Measurements from ENCODE around the gene SAE1.
A peak's percentile ranks its signal among the peaks of the same experiment; 100 is the strongest.

The SAE1 gene

GRCh38 chr19:47172666-47173455 lies 42.2 kb downstream of the SAE1 start:
- no peak for DNase-seq

DNA sequence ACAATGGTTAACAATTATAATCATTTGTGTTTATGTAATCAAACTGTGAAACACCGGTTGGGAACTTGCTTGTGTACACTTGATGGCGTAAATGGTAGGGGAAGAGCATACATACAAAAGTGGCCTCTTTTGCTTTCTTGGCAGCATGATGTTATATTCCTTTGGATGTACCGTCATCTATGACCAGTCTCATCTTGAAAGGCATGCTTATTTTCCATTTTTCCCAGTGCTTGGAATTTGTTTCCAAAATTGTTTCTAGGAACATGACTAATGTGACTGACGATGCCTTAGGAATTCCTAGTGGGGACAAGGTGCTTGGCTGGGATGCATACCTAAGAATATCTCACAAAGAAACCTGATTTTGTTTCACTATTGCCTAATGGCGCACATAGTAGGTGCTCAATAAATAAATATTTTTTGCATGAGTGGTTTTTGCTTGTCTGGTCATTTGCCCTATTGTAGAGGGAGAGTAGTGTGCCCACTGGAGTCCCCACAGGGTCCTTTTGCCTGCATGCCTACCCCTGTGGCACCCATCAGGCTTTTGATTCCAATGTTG lies 45.5 kb downstream of the SAE1 start:
- no peak for DNase-seq

DNA sequence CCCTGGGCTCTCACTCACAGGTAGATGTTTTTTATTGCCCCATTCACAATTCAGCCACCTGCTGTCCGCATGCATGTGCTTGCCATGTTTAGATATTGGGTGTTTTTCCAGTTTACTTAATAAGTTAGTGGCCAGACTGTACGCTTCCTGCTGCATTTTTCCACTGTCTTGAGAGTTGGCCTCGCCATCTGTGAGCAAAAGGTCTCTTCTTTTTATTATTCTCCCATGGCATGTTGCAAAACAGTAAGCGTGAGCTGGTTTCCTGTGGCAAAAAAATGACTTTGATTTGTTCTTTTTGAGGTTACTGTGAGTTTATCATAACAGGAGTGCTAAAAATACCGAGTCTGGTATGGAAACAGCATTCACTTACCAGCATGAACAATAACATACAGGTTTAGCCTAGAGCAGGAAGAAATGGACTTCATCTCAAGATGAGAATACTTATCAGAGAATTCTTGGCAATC lies 46.0 kb downstream of the SAE1 start:
- DNase-seq: no peak

- DNase-seq: no peak
Measured at GRCh38 chr19:47179653-47180310, 49.1 kb downstream of the SAE1 start.

DNA sequence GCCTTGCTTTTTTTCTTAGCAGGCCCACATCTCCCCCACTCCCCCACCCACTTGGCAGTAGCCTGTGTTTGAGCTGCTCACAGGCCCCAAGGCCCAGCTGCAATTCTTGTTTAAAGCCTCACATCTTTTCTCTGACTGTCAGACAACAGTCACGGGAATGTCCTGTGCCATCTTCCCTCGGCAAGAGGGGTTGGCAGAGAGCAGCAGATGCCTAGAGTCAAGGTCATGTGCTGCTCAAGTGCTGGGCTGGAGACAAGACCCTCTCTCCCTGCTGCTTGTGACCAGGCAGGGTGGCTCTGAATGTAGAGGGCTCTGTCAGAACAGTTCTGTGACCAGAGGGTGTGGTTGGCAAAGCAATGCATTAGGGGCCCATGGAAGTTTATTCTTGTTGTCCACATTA lies 53.0 kb downstream of the SAE1 start:
- no peak for DNase-seq

- DNase-seq: no peak
Measured at GRCh38 chr19:47186446-47187334, 56.1 kb downstream of the SAE1 start.

GRCh38 chr19:47187335-47187655 lies 56.7 kb downstream of the SAE1 start:
- no peak for DNase-seq

DNA sequence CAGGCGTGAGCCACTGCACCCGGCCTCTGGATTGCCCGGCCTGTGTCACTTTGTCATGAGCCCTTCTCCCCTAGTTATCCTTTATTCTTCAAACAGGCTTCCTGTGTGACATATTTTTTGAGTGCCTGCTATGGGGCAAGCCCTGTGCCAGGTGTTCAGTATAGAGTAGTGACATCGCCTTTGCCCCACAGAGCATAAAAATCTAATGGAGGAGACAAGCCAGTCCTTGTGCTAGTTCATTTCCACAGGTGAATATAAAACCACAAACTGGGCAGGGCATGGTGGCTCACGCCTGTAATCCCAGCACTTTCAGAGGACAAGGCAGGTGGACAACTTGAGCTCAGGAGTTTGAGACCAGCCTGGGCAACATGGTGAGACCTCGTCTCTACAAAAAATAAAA lies 57.2 kb downstream of the SAE1 start:
- no peak for DNase-seq

- no peak for DNase-seq
Measured at GRCh38 chr19:47188507-47189033, 57.9 kb downstream of the SAE1 start.

GRCh38 chr19:47190167-47190727 lies 59.6 kb downstream of the SAE1 start:
- peak; percentile 90 for DNase-seq

- no peak for DNase-seq
Measured at GRCh38 chr19:47195434-47195833, 64.8 kb downstream of the SAE1 start.

- no peak for DNase-seq
Measured at GRCh38 chr19:47197141-47197540, 66.5 kb downstream of the SAE1 start.

GRCh38 chr19:47200530-47200929 lies 69.9 kb downstream of the SAE1 start:
- no peak for DNase-seq

- DNase-seq: no peak
Measured at GRCh38 chr19:47203254-47203653, 72.6 kb downstream of the SAE1 start.

DNA sequence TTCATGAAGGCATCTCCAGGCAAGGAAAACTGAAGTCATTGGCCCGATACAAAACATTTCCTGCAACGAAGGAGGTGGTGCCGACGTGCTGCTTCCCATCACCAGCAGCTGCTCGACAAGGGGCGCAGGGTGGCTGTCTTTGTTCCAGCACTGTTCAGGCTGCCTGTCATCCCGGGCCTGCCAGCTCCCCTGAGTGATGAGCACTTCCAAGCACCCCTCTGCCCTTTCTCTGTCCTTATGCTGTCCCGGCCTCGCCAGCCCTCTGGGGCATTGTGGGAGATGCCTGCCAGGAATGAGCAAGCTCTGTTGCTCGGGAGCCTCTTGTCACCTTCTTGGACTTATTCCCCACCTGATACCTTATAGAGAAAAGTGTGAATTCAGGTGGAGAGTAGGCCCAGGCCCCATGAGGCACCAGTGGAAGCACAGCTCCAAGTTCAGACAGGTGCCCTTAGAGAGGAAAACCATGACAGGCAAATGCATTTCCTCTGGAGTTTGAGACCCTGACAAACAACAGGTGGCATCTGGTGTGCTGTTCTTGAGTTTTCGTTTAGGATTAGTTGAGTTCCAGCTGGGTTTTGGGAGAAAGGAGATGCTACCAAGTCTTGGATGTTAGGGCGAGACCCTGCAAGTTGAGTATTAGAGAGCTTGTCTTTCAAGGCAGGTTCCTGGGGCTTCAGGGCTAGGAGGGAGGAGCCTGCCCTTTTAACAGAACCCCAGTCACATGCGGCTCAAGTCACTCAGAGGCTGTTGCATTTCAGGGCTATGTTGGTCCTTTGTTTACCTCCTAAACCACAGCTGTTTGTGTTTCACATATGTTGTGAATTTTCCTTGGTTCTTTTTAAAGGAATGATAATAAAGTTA lies 78.9 kb downstream of the SAE1 start:
- DNase-seq: no peak

DNA sequence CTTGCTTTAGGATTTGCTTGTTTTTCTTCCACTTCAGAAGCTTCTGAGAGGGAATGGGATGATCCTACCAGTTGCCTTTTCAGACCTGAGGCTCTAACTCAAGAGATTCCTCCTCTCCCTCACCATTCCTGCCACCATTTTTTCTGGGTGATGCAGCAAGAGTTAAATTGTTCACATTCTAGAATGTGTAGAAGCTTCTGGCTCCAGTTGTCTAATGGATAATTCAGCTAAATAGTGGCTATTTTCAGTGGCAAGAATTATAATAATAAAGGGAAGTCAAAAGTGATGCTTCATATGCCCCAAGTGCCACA lies 79.5 kb downstream of the SAE1 start:
- no peak for DNase-seq

- peak; percentile 76 for DNase-seq
Measured at GRCh38 chr19:47210689-47211316, 80.2 kb downstream of the SAE1 start.

GRCh38 chr19:47215581-47215980 lies 84.9 kb downstream of the SAE1 start:
- DNase-seq: no peak

DNA sequence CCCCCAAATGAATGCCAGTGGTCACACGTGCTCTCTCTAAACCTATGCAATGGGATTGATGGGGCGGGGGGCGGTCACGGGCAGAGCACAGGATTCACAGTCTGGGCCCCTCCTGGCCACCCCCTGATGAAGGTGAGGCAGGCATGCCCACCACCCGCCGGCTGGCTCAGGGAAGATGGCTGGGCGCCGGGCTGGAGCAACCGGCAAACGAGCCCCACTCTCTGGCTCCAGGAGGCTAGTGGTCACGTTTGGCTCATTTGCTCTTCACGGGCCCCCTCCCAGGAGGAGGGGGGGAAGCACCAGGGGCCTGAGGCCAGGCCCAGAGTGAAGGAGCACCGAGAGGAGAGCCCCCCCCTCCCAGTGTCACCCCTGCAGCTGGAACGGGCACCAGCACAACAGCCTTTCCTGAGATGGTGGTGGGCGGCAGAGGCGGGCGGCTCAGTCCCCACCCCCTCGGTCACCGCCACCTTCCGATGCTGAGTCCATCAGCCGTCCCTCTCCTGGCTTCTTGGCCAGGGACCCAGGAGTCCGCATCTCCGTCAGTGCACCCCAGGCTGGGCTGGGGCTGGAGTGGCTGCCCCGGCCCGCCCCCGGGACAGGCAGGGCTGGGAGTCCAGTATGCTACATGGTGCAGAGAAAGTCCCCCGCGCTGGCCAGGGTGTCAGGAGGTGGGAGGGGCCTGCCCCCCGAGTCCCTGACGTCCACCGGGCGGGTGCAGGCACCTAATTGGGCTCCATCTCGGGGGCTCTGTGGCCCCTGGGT lies 90.6 kb downstream of the SAE1 start:
- DNase-seq: no peak

DNA sequence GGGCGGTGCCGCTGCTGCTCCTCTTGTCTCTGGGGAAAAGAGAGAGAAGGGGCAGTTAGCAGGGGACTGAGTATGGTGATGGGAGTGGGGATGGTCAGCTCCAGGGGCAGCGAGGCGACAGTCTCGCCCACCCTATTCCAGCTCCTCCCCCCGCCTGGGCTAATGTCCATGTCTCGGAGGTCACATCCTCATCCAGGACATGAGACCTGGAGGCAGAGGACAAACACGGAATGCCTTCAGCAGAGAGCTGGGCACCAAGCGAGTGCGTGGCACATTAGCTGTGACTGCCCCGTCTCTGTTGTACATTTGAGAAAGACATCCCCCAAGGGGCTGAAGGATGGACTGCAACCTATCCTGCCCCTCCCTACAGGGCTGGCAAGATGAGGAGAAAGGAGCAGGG lies 91.3 kb downstream of the SAE1 start:
- DNase-seq: no peak

All from islet precursor cell (in vitro differentiated cells).